Osteoblast (primary cell): ENCODE measurements around the gene SLC49A3. TPM values are rescaled to one million over a fixed set of nuclear protein-coding genes. Genes with fewer than 3 reads are reported as not detected.

Experiments used
- DNase-seq: peaks from one replicate; pipeline ENCODE4 v3.0.0; 2011; ENCODE audit warnings: low spot score, mixed read lengths; ENCODE audit not compliant: insufficient read length; ENCODE audit errors: missing footprints
- H2AFZ ChIP-seq: 2 replicates; pipeline ENCODE4 v1.6.0; 2011; ENCODE audit warnings: mild to moderate bottlenecking, low read length
- H3K27ac ChIP-seq: 2 replicates; pipeline ENCODE4 v1.5.1; 2011; ENCODE audit warnings: mild to moderate bottlenecking, low read depth, low read length, moderate library complexity
- H3K27me3 ChIP-seq: 2 replicates; pipeline ENCODE4 v1.6.0; 2012; ENCODE audit warnings: mild to moderate bottlenecking, control low read depth, inconsistent platforms, low read length, moderate library complexity; ENCODE audit not compliant: insufficient read depth
- H3K36me3 ChIP-seq: 2 replicates; pipeline ENCODE4 v1.5.1; 2011; ENCODE audit warnings: mild to moderate bottlenecking, low read length, control low read depth, moderate library complexity; ENCODE audit not compliant: insufficient read depth
- H3K4me1 ChIP-seq: 2 replicates; pipeline ENCODE4 v1.5.1; 2011; ENCODE audit warnings: mild to moderate bottlenecking, low read length, control low read depth, moderate library complexity; ENCODE audit not compliant: insufficient read depth
- H3K4me2 ChIP-seq: 2 replicates; pipeline ENCODE4 v1.6.0; 2011; ENCODE audit warnings: mild to moderate bottlenecking, low read length; ENCODE audit not compliant: insufficient read depth
- H3K4me3 ChIP-seq: fragments of 200-600 bp; sonication (generic); 3 replicates; pipeline ENCODE4 v1.5.1; 2012; ENCODE audit warnings: mild to moderate bottlenecking, low read length, inconsistent platforms; ENCODE audit not compliant: insufficient read depth
- H3K79me2 ChIP-seq: 2 replicates; pipeline ENCODE4 v1.6.0; 2012; ENCODE audit warnings: mild to moderate bottlenecking, low read length, control low read depth, inconsistent platforms; ENCODE audit not compliant: insufficient read depth
- H3K9me3 ChIP-seq: 2 replicates; pipeline ENCODE4 v1.5.1; 2011; ENCODE audit warnings: low read depth, low read length, control low read depth
- H4K20me1 ChIP-seq: 2 replicates; pipeline ENCODE4 v1.6.0; 2012; ENCODE audit warnings: mild to moderate bottlenecking, low read length, control low read depth; ENCODE audit not compliant: insufficient read depth
- CTCF ChIP-seq: IDR thresholded peaks from 2 replicates; pipeline ENCODE4 v1.5.1; 2011; ENCODE audit warnings: mild to moderate bottlenecking, low read depth, low read length, moderate library complexity; ENCODE audit errors: extremely low read depth
- total RNA-seq: library from RNA; depleted of rRNA; stranded (reverse); fragments of >200 nt; gene quantifications from 2 replicates; pipeline ENCODE4 v1.2.3, GENCODE V29; 2012

SLC49A3 gene
- total RNA-seq, 1 donor = 11.6 TPM

GRCh38 chr4:634599-634985 is 54.4 kb downstream of the SLC49A3 start:
- H3K4me3 ChIP-seq = no peak overlapping the region
- H2AFZ ChIP-seq = no peak overlapping the region
- H4K20me1 ChIP-seq = no peaks in the 10 kb centered on the region
- no peaks in the 10 kb centered on the region for H3K9me3 ChIP-seq
- DNase-seq = peak; percentile 80
- H3K36me3 ChIP-seq = no peaks in the 10 kb centered on the region
- no peak overlapping the region for H3K4me2 ChIP-seq
- H3K79me2 ChIP-seq = no peaks in the 10 kb centered on the region
- peaks cover 4% of the 10 kb centered on the region for H3K27me3 ChIP-seq
- no peaks in the 10 kb centered on the region for H3K4me1 ChIP-seq
- TF ChIP-seq CTCF = no peak
- no peak overlapping the region for H3K27ac ChIP-seq

GRCh38 chr4:633976-634598 is 54.9 kb downstream of the SLC49A3 start:
- Histone ChIP-seq H3K27ac (no peak overlapping the region), H3K4me1 (no peaks in the 10 kb centered on the region), H3K36me3 (no peaks in the 10 kb centered on the region), H3K27me3 (peaks cover 4% of the 10 kb centered on the region), H3K9me3 (no peaks in the 10 kb centered on the region), H3K4me3 (no peak overlapping the region), H3K4me2 (no peak overlapping the region), H3K79me2 (no peaks in the 10 kb centered on the region), H4K20me1 (no peaks in the 10 kb centered on the region), H2AFZ (no peak overlapping the region)
- peak; percentile 27 for DNase-seq
- TF ChIP-seq CTCF = no peak

- no peaks in the 10 kb centered on the region for H3K9me3 ChIP-seq
- no peak overlapping the region for H2AFZ ChIP-seq
- no peaks in the 10 kb centered on the region for H3K4me1 ChIP-seq
- H3K4me2 ChIP-seq = no peak overlapping the region
- H3K27me3 ChIP-seq = peaks cover 4% of the 10 kb centered on the region
- H3K79me2 ChIP-seq = no peaks in the 10 kb centered on the region
- no peaks in the 10 kb centered on the region for H4K20me1 ChIP-seq
- no peaks in the 10 kb centered on the region for H3K36me3 ChIP-seq
- no peak overlapping the region for H3K4me3 ChIP-seq
- no peak for TF ChIP-seq CTCF
- H3K27ac ChIP-seq = no peak overlapping the region
- DNase-seq = peak; percentile 62
Observed at GRCh38 chr4:633406-633805, 55.5 kb downstream of the SLC49A3 start.

GRCh38 chr4:632926-633325 is 56.0 kb downstream of the SLC49A3 start:
- Histone ChIP-seq H4K20me1 (no peaks in the 10 kb centered on the region), H3K27ac (no peak overlapping the region), H3K9me3 (no peaks in the 10 kb centered on the region), H3K4me3 (no peak overlapping the region), H3K4me1 (no peaks in the 10 kb centered on the region), H3K36me3 (no peaks in the 10 kb centered on the region), H2AFZ (no peak overlapping the region), H3K27me3 (peaks cover 3% of the 10 kb centered on the region), H3K4me2 (no peak overlapping the region), H3K79me2 (no peaks in the 10 kb centered on the region)
- DNase-seq = peak; percentile 86
- TF ChIP-seq CTCF = no peak
